SHP77 (cell line): ENCODE data around the gene OSBPL7.

Experiments used
- DNase-seq, 2 experiments: peaks; one replicate each; lab custom pipeline; 2025; lab: John Stamatoyannopoulos, UW

OSBPL7 gene

GRCh38 chr17:47763913-47764582 is 57.5 kb downstream of the OSBPL7 start:
- no peak for DNase-seq

DNA sequence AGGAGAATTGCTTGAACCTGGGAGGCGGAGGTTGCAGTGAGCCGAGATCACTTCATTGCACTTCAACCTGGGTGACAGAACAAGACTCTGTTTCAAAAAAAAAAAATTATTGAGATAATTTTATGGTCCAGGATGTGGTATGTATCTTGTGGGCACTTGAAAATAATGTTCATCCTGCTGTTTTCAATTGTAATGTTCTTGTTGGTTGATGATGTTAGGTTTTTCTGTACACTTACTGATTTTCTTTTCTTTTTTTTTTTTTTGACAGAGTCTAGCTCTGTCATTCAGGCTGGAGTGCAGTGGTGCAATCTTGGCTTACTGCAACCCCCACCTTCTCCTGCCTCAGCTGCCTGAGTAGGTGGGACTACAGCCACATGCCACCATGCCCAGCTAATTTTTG is 58.9 kb downstream of the OSBPL7 start:
- DNase-seq, result no peak

DNA sequence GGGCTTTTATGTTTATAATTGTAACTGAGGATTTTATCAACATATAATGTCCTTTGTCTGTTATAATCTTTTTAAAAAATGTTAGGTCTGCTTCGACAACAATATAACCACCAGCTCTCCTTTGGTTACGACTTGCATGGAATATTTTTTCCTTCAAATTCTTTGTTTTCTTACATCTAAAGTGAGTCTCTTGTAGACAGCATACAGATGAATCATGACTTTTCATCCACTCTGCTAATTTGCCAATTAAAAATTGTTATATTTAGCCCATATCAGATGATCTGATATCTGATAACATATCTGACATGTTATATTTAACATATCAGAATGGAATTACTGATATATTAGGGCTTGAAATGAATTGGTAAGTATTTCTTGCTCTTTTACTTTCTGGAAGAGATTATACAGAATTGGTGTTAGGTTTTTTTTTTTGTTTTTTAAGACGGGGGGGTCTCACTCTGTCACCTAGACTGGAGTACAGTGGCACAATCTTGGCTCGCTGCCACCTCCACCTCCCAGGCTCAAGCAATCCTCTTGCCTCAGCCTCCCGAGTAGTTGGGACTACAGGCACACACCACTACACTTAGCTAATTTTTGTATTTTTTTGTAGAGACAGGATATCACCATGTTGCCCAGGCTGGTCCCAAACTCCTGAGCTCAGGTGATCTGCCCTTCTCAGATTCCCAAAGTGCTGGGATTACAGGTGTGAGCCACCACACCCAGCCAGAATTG is 61.0 kb downstream of the OSBPL7 start:
- no peak for DNase-seq

GRCh38 chr17:47757386-47757785 is 64.2 kb downstream of the OSBPL7 start:
- no peak for DNase-seq
